Effector memory CD8-positive, alpha-beta T cell (primary cell): ENCODE results near the gene ULBP3.
A peak's percentile ranks its signal among the peaks of the same experiment; 100 is the strongest.
"Not testable (repeated sequence)": the region's sequence is repeated elsewhere in the genome, so short reads cannot be mapped to it uniquely, and the experiment has no call there.

ENCODE experiments used
- ATAC-seq: fragments of 150-1000 bp; cut with Tn5 transposase; replicated peaks from 2 replicates; pipeline ENCODE4 v1.10.0; 2021; ENCODE audit warnings: mild to moderate bottlenecking, moderate library complexity
- DNase-seq, 3 experiments: peaks; one replicate each; pipeline ENCODE4 v3.0.0; 2021
- H3K27ac Mint-ChIP-seq, 2 donors: one replicate each; pipeline ENCODE4 v1.8.0; 2022; ENCODE audit warnings: mild to moderate bottlenecking in 2 of 2, mixed read lengths in 2 of 2, moderate library complexity in 2 of 2
- H3K27me3 Mint-ChIP-seq, 2 donors: one replicate each; pipeline ENCODE4 v1.8.0; 2022; ENCODE audit warnings: mixed read lengths in 2 of 2
- H3K36me3 Mint-ChIP-seq: one replicate; pipeline ENCODE4 v1.8.0; 2022; ENCODE audit warnings: mild to moderate bottlenecking, moderate library complexity, mixed read lengths; ENCODE audit not compliant: insufficient read depth
- H3K4me1 Mint-ChIP-seq, 2 donors: one replicate each; pipeline ENCODE4 v1.8.0; 2022; ENCODE audit warnings: low read depth in 2 of 2, mixed read lengths in 2 of 2
- H3K4me3 Mint-ChIP-seq, 2 donors: one replicate each; pipeline ENCODE4 v1.8.0; 2022; ENCODE audit warnings: mild to moderate bottlenecking in 2 of 2, mixed read lengths in 2 of 2, moderate library complexity in 2 of 2
- H3K9me3 Mint-ChIP-seq, 2 donors: one replicate each; pipeline ENCODE4 v1.8.0; 2022; ENCODE audit warnings: mixed read lengths in 2 of 2

ULBP3 gene

DNA sequence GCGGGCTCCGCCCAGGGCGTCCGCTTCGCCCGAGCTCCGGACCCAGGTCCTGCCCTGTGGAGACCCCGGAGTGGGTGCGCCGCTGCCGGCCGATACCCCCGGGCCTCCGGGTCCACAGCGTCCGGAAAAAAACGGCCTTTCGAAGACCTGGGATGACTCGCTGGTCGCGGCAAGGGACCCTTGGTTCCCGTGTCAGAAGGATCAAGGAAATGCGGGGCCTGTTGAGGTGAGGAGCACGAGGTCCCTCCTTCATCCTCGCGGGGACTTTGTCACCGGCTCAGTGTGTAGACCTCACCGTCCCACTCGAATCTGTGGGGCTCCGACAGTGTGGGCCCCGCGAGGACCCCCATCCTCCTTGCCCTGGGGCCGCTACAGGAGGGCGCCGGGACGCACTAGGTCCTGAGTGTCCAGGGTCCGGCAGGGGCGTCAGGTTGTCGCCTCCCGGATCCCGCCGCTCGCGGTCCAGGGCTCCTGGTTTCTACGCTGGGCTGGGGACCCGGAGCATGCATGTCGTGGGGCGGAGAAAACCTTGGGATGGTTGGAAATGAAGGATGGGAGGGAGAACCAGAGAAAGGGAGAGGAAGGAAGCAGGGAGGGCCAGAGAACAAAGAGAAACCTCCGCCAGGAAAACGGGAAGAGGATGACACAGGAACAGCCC is 54.2 kb downstream of the ULBP3 start:
- ATAC-seq, H3K4me3 Mint-ChIP-seq: not testable (repeated sequence)
- peaks cover 15 to 17% of the 10 kb centered on the region in 2 donors for H3K4me1 Mint-ChIP-seq

DNA sequence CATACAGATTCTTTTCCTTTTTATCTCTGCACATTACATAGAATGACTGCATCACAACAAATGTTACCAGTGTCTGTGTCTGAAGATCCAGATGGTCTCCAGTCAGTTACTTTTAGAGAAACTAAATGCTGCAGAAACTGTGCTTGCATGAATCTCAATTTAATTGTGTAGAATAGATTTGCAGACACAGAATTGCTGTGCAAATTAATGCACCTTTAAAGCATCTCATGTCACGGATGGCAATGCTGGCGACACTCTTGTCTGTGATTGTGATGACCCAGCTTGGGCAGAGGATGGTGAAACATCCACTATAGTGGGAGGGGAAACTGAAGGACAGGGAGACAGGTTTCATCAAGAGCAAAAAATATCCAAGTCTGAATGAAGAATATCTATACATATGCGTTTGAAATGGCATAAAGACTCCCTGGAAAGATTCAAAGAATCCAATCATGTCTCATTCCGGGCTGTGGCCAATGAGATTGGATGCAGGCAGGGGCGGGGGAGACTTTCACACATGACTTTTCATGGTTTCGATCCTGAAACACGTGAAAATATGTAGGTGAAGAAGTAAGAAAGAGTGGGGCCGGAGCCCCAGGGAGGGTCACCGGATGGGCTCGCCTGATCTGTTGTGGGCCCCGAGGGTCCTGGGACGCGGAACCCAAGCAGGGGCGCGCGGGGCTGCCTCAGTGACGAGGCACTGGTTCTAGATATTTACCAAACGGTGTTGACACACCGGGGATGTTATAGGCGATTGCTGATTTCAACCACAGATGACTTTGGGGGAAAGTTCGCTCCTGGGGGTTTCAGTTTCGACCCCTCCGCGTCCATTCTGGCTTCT is 54.9 kb downstream of the ULBP3 start:
- H3K4me3 Mint-ChIP-seq = peak overlapping the region; percentile 45 to 75
- H3K4me1 Mint-ChIP-seq = peaks cover 15 to 17% of the 10 kb centered on the region in 2 donors
- H3K27me3 Mint-ChIP-seq = peaks cover 78 to 88% of the 10 kb centered on the region in 2 donors
- ATAC-seq, H3K36me3 Mint-ChIP-seq, H3K27ac Mint-ChIP-seq, DNase-seq, H3K9me3 Mint-ChIP-seq: not testable (repeated sequence)

More for the DNA sequence above, 54.2 kb downstream of the ULBP3 start:
- not testable (repeated sequence) for H3K27ac Mint-ChIP-seq, H3K36me3 Mint-ChIP-seq, H3K9me3 Mint-ChIP-seq, DNase-seq
- peaks cover 80 to 87% of the 10 kb centered on the region in 2 donors for H3K27me3 Mint-ChIP-seq

DNA sequence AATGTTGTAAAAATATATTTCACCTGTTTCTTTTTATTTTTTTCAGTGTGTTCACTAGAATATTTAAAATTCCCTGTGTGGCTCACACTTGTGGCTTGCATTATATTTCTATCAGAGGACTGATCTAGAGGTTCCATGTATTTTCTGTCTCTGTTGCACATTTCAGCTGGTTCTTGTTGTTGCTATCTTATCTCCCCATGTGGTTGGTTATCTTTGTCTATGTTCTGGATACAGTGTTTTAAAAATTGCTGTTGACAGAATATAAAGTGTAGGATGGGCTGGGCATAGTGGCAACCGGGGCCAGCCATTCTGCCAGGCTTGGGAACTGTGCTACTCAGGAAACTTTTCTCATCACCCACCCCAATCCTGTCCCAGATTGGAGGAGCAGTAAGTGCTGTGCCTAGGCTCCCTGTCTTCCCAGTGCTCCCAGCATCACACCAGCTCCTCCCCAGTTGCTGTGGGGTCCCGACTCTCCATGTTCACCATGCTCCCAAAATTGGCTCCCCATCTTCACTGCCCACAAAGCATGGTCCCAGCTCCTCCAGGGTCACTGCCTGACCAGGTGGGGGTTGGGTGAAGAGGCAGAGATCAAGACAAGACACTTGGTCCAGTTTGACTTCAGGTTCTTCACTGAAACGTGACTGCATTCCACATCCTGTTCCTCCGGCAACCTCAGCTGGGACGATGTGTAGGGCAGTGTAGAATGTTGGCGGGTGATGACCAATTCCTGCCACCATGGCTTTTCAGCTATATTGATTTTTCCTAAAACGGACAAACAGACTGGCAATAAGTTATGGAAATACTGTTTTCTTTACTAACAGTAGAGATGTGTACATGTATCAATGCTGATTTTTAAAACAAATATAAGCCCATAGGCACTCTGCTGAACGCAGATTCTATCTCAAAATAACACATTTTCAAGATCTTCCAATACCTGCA is 55.8 kb downstream of the ULBP3 start:
- not testable (repeated sequence) for DNase-seq, ATAC-seq, H3K27ac Mint-ChIP-seq, H3K9me3 Mint-ChIP-seq, H3K4me3 Mint-ChIP-seq, H3K36me3 Mint-ChIP-seq
- H3K4me1 Mint-ChIP-seq = peaks cover 17 to 18% of the 10 kb centered on the region in 2 donors
- H3K27me3 Mint-ChIP-seq = peaks cover 78 to 88% of the 10 kb centered on the region in 2 donors
